ENCODE data around the gene SEC22C. TPM values are rescaled to one million over a fixed set of nuclear protein-coding genes. Genes with fewer than 3 reads are reported as not detected.

Gene SEC22C
- total RNA-seq, 1 donor from 2014 or later, result 23.9 TPM

GRCh38 chr3:42545284-42545900, 36.4 kb downstream of the SEC22C start:
- intact Hi-C loops (cut with DNase I), result loop anchor here (5.0 kb wide), 2 partner anchors 298 to 318 kb away; no protein-coding TSS in a partner anchor
- ATAC-seq (peak; percentile 12), DNase-seq (ENCODE audit: missing footprints) (no peak)

- intact Hi-C loops (cut with DNase I), result loop anchor here (5.0 kb wide), 2 partner anchors 297 to 317 kb away; no protein-coding TSS in a partner anchor
- DNase-seq (ENCODE audit: missing footprints), result no peak
- peak; percentile 51 for ATAC-seq
Measured at GRCh38 chr3:42544492-42545283, 37.1 kb downstream of the SEC22C start.

- DNase-seq (ENCODE audit: missing footprints), result no peak
- intact Hi-C loops (cut with DNase I), result no loop called here
- ATAC-seq, result peak; percentile 20
Measured at GRCh38 chr3:42541079-42541478, 40.7 kb downstream of the SEC22C start.

GRCh38 chr3:42539871-42540714, 41.7 kb downstream of the SEC22C start:
- DNase-seq (ENCODE audit: missing footprints) (no peak), ATAC-seq (peak; percentile 23)
- intact Hi-C loops (cut with DNase I), result loop anchor here (2.0 kb wide), 1 partner anchor 37 kb away; the partner anchor contains the start of gene VIPR1

- intact Hi-C loops (cut with DNase I), result no loop called here
- DNase-seq (ENCODE audit: missing footprints), result no peak
- no peak for ATAC-seq
Measured at GRCh38 chr3:42537350-42537749, 44.4 kb downstream of the SEC22C start.

GRCh38 chr3:42535981-42536784, 45.6 kb downstream of the SEC22C start:
- ATAC-seq (no peak), DNase-seq (ENCODE audit: missing footprints) (peak; percentile 71)
- intact Hi-C loops (cut with DNase I), result no loop called here

GRCh38 chr3:42533161-42533897, 48.4 kb downstream of the SEC22C start:
- DNase-seq (ENCODE audit: missing footprints) (no peak), ATAC-seq (no peak)
- intact Hi-C loops (cut with DNase I), result no loop called here

- ATAC-seq (no peak), DNase-seq (ENCODE audit: missing footprints) (no peak)
- intact Hi-C loops (cut with DNase I), result no loop called here
Measured at GRCh38 chr3:42532229-42532628, 49.5 kb downstream of the SEC22C start.

- intact Hi-C loops (cut with DNase I), result no loop called here
- DNase-seq (ENCODE audit: missing footprints) (peak; percentile 51), ATAC-seq (no peak)
Measured at GRCh38 chr3:42531470-42531869, 50.3 kb downstream of the SEC22C start.

- DNase-seq (ENCODE audit: missing footprints) (no peak), ATAC-seq (no peak)
- intact Hi-C loops (cut with DNase I), result no loop called here
Measured at GRCh38 chr3:42530073-42530472, 51.7 kb downstream of the SEC22C start.

GRCh38 chr3:42529468-42529867, 52.3 kb downstream of the SEC22C start:
- ATAC-seq, result peak; percentile 35
- intact Hi-C loops (cut with DNase I), result no loop called here
- DNase-seq (ENCODE audit: missing footprints), result no peak

GRCh38 chr3:42527368-42527917, 54.3 kb downstream of the SEC22C start:
- intact Hi-C loops (cut with DNase I), result no loop called here

GRCh38 chr3:42526616-42527367, 55.0 kb downstream of the SEC22C start:
- ATAC-seq, result no peak
- peak; percentile 62 for DNase-seq (ENCODE audit: missing footprints)
- intact Hi-C loops (cut with DNase I), result no loop called here

More at GRCh38 chr3:42527368-42527917, 54.3 kb downstream of the SEC22C start:
- DNase-seq (ENCODE audit: missing footprints), result peak; percentile 55
- no peak for ATAC-seq

GRCh38 chr3:42525736-42526345, 55.9 kb downstream of the SEC22C start:
- intact Hi-C loops (cut with DNase I), result no loop called here
- ATAC-seq (no peak), DNase-seq (ENCODE audit: missing footprints) (peak; percentile 52)

GRCh38 chr3:42525212-42525611, 56.6 kb downstream of the SEC22C start:
- ATAC-seq (no peak), DNase-seq (ENCODE audit: missing footprints) (no peak)
- intact Hi-C loops (cut with DNase I), result no loop called here

GRCh38 chr3:42524751-42525150, 57.0 kb downstream of the SEC22C start:
- DNase-seq (ENCODE audit: missing footprints) (no peak), ATAC-seq (no peak)
- intact Hi-C loops (cut with DNase I), result no loop called here
